Measurements from ENCODE around the gene DNAH10.

Gene DNAH10

DNA sequence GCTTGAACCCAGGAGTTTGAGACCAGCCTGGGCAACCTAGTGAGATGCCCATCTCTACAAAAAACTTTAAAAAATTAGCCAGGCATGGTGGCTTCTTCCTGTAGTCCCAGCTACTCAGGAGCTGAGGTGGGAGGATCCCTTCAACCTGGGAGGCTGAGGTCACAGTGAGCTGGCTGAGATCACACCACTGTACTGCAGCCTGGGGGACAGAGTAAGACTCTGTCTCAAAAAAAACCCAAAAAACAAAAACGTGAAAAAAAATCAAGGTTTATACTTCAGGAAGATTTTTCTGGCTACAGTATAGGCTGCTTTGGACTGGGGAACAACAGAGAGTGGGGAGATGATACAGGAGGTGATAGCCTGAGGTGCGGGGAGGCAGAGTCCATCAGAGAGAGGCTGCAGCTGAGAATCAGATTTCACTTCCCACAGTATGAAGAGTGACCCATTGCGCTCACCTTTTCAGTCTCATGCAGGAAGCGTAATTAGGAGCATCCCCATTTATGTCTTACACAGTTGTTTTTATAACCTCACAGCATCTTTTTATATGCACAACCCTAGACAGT, 28.9 kb downstream of the DNAH10 start:
- no peak for DNase-seq (ENCODE audit: low read depth, low spot score)

DNA sequence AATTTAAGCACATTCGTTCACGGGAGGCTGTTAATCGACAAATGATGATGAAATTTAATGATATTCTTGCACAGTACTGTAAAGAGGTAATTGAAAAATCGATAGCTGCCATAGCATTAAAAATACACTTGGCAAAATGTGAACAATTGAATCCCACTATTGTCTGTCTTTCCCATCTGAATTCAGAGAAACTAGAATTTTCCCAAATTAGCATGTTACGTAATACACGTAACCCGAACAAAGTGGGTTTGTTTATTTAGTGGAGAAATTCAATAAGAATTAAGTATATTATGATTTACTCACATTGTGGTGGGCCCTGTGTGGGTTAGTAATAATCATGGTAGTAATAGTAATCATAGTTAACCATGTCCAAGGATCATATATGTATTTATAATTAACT, 31.9 kb downstream of the DNAH10 start:
- no peak for DNase-seq (ENCODE audit: low read depth, low spot score)

DNA sequence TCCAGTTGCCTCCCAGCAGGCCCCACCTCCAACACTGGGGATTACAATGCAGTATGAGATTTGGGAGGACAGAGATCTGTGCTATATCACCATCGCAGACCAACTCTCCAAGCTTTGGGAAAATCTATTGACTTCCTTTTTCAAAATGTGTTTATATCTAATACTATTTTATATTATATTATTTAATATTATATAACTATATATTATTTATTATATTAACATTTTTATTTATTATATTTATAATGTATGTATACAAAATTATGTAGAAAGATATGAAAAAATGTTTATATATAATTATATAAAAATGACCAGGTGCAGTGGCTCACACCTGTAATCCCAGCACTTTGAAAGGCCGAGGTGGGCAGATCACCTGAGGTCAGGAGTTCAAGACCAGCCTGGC, 36.4 kb downstream of the DNAH10 start:
- no peak for DNase-seq (ENCODE audit: low read depth, low spot score)

DNA sequence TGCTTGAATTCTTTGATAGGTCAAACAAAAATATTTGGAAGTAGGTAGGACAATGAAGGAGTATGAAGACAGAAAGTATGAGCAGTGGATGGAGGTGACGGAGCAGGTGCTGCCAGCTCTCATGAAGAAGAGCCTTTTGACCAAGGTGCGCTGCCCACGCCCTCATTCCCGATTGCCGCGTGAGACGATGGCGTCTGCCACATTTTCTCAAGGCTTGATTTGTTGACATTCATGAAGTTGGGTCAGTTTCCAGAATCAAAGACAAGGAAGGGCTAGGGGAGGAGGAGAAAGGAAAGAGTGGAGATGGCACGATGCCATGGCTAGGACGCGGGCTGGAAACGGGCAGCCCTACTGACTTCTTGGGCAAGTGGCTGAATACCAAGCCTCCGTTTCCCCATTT, 37.1 kb downstream of the DNAH10 start:
- DNase-seq (ENCODE audit: low read depth, low spot score): no peak

DNA sequence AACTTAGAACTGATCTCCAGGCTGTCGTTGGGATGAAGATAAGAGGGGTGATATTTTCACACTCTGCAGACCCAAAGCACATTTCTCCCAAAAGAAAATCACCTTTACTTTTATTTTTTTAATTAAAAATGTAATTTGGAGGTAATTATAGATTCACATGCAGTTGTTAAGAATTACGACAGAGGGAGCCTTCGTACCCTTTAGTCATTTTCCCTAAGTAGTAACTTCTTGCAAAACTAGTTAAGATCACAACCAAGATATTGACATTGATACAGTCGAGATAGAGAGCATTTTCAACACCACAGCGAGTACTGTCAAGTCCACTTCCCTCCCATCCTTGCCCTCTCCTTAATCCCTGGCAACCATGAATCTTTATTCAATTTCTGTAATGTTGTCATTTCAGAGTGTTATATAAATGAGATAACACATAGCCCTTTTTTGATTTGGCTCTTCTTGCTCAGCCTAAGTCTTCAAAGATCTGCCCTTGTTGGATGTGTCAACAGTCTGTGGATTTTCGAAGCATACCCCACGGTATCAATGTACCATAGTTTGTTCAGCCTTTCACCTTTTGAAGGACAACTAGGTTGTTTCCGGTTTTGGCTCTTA, 39.6 kb downstream of the DNAH10 start:
- no peak for DNase-seq (ENCODE audit: low read depth, low spot score)

DNA sequence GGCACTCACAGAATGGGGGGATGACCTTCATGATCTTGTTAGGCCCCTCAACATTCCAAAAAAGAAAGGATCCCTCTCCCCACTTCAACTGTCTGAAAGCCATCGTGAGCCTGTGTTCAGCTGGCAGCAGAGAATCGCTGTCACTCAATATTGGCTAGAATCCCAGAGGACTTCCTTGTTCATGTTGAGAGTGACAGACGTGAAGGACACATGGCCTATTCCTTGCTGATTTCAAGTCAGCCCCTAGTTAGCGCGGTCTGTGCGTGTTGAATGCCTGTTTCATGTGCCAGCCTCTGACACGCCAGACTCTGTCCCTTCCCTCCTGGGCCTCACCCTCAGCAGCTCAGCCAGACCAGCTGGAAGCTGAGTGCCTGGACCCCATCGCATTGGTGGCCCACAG, 43.1 kb downstream of the DNAH10 start:
- no peak for DNase-seq (ENCODE audit: low read depth, low spot score)

DNA sequence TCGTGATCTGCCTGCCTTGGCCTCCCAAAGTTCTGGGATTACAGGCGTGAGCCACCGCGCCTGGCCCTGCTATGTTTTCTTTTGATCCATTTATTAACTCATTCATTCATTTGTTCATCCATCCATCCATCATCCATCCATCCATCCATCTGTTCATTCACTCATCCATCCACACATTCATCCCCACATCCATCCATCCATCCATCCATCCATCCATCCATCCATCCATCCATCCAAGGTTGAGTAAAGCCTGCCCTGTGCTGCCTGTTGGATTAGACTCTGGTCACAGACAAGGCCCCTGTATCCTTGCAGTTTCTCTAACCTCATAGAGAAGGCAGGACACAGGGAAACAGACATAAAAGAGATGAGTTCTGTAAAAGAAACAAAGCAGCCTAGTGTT, 44.9 kb downstream of the DNAH10 start:
- DNase-seq (ENCODE audit: low read depth, low spot score): no peak

DNA sequence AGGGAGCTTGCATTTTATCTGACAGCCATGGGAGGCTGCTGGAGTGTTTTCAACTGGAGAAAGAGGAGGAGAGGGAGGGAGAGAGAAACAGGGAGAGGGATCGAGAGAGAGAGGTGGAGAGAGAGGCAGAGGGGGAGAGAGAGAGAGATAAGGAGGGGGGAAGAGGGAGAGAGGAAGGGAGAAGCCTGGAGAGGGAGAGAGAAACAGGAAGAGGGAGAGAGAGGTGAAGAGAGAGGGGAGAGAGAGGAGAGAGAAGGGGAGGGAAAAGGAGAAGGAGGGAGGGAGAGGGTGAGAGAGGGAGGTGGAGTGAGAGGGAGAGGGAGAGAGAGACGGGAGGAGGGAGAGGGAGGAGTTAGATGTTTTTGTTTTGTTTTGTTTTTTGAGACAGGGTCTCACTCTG, 45.6 kb downstream of the DNAH10 start:
- no peak for DNase-seq (ENCODE audit: low read depth, low spot score)

DNA sequence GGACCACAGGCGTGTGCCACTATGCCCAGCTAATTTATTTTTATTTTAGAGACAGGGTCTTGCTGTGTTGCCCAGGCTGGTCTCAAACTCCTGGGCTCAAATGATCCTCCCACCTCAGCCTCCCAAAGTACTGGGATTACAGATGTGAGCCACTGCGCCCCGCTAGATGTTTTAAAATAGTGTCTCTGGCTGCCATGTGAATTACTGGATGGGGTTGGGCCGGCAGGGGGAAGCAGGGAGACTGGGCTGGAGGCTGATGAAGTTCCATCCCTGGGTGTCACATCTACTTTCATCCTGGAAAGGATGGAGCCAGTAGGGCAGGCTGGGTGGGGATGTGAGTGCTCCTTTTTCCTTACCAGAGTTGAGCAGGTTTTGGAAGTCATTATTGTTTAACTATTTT, 46.1 kb downstream of the DNAH10 start:
- no peak for DNase-seq (ENCODE audit: low read depth, low spot score)

DNA sequence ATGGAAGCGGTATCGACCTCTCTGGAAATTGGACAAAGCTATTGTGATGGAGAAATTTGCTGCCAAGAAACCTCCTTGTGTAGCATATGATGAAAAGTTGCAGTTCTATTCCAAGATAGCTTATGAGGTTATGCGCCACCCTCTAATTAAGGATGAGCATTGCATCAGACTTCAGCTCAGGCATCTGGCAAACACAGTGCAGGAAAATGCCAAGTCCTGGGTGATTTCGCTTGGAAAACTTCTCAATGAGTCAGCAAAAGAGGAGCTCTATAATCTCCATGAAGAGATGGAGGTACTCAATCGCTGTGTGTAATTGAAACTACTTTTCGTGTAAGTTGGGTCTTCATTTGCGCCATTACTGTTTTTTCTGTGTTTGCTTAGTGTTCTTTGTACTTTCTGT, 51.2 kb downstream of the DNAH10 start:
- DNase-seq (ENCODE audit: low read depth, low spot score): no peak

DNA sequence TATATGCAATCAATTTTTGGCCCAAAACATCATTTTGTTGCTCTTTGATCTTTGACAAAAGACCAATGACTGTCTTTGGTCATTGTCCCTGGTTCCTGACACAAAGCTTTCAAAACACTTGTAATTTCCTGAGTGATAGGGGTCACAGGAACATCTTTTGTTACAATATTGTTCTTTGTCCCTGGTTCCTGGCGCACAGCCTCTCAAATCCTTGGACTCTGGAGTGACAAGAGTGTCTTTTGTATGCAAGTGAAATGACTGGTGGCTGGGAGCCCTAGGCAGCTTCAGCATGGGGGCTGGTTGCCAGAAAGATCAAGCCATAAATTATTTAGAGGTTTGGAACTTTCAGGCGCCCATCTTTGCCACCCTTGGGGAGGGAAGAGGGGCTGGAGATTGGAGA, 53.9 kb downstream of the DNAH10 start:
- no peak for DNase-seq (ENCODE audit: low read depth, low spot score)

DNA sequence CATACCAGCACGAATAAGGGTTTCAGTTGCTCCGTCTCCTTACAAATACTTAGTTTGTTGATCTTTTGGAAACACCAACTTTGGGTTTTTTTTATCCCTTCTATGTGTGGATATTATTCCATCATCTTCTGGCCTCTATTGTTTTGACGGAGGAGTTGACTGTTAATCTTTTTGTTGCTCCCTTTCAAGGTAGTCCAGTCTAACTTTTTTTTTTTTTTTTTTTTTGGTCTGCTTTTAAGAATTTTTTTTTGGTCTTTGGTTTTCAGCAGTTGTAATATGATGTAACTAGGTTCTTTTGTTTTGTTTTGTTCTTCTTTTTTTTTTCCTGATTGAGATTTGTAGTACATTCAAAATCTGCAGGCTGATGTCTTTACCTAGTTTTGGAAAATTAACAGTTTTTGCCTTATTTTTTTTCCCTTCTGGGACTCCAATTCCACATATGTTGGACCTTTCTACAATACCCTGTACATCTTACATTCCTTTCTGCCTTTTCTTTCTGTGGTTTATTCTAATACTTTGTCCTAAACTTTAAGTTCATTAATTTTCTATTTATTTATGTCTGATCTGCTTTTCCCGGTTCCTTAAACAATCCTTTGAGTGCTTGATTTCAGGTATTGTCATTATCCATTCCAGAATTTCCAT, 54.9 kb downstream of the DNAH10 start:
- DNase-seq (ENCODE audit: low read depth, low spot score): no peak

DNA sequence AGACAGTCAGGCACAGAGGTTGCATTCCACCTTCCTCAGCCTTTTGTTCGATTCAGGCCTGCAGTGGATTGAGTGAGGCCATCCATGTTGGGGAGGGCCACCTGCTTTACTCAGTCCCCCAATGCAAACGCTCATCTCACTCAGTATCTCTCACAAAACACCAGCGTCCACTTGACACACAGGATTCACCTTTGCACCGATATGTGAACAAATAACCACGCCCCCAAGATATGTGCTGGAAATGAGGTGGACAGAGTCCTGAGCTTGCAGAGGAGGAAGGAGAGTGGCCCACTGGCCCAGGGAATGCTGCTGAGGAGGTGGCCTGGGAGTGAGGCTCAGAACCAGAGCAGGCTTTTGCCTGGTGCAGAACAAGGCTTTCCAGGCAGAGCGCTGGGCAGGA, 60.7 kb downstream of the DNAH10 start:
- no peak for DNase-seq (ENCODE audit: low read depth, low spot score)

DNA sequence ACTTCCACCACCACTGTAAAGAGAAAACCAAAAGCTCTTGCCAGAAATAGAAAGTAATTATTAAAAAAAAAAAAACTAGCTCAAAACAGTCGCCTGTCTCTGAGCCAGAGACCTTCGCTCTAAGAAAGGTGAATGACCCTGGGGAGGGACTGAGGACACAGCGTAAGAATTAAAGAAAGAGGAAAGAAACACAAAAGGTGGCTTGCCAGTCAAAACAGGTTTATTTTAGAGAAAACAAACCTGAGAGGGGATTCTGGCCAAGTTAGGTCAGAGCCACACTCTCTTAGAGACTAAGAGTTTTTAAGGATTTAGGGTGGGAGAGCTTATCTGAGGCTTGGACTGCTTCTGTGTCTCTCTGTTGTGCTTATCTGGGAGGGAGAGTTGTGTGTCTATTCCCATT, 66.0 kb downstream of the DNAH10 start:
- DNase-seq (ENCODE audit: low read depth, low spot score): no peak

DNA sequence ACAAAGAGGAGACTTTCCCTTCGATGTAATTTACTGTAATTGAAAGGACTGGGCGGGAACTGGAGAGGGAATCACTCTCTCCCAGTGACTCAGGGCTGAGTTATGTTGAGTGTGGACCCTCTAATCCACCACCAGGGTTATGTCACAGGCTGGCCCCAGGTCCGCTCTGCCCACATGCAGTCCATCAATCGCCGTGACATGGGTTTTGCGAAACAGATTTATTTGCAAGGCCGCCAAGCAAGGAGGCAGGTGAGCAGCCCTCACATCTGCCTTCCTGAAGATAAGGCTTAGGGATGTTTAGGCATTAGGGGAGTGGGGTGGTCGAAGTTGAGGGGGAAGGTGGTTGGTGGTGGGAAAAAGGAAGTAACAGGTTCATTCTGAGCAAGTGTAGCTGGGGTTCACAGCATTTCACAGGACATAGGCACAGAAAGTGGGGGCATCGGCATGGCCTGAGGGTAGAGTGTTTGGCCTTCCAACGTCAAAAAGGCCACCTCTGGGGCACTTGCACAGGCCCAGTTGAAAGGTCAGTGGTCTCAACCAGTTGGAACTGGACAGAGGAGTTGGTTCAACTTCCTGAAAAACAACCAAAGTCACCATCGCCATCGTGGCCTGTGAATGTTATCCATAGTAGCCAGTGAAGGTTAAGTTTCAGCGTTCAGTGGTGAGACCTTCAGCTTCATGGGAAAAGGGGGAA, 66.9 kb downstream of the DNAH10 start:
- DNase-seq (ENCODE audit: low read depth, low spot score): no peak

DNA sequence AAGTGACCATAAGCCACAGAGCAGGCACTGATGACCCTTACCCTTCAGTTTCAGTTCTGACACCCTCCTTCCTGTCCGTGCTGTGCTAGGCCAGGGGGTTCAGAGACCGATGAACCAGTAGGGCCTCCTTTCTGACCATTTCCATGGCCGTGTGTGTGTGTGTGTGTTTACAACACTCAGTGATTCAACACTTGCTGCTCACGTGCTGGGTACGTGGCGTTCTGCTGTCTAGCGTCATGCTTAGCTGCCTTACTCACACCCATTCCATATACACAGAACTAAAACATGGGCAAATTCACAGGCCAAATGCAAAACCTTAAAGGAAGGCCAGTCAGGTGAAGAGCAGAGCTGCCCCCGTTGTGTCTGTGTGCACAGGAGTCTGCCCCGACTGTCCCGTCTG, 67.5 kb downstream of the DNAH10 start:
- DNase-seq (ENCODE audit: low read depth, low spot score): no peak

DNA sequence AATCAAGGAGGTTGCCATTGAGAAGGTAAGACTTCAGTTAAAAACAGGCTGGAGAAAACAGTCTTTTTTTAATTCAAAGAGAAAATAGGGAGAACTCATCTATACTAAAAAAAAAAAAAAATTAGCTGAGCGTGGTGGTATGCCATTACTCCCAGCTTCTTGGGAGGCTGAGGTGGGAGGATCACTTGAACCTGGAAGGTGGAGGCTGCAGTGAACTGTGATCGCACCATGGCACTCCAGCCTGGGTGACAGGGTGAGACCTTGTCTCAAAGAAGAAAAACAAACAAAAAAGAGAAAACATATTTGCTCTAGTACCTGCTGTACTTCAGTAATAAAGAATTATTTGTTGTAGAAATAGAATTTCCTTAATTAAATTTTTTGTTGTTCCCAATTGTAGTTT, 68.6 kb downstream of the DNAH10 start:
- DNase-seq (ENCODE audit: low read depth, low spot score): no peak

DNA sequence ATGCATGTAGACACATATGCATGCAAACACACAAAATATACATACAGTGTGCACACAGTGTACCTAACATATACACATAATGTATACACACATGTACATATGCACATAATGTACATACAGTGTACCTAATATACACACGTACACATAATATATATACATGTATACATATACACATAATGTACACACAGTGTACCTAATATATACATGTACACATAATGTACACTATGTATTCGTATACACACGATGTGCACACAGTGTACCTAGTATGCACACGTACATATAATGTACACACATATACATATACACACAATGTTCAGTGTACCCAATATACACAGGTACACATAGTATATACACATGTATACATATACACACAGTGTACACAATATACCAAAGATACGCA, 70.0 kb downstream of the DNAH10 start:
- no peak for DNase-seq (ENCODE audit: low read depth, low spot score)

DNA sequence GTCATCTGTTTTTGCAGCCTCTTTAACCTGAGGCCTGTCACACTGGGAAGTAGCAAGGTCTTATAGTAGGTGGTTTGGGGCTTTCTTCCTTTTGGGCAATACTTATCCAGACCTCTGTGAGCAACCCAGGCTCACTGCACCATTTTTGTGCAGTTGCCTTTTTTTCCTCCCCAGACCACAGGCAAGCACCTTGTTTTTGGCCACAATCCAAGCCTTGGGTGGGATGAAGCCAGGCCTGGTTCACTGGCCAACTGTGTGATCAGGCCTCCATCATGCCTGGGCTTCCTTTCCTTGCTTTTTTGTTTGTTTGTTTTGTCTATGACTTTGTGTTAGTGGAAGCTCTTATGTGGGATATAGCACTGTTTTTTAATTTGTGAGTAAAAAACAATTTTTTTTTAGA, 71.7 kb downstream of the DNAH10 start:
- no peak for DNase-seq (ENCODE audit: low read depth, low spot score)

DNA sequence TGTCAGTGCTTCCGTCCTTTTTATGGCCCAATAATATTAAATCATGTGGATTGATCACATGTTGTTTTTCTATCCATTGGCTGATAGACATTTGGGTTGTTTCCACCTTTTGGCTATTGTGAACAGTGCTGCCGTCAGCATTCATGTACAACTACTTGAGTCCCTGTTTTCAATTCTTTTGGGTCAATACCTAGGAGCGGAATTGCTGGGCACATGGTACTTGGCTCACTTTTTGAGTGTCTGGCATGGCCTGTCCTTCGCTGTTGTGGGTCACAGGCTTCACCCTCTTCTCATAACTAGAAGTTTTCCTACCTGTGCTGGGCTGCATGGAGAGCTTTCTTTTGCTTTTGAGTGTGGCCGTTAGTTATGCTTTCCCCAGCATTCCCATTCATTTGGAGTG, 72.7 kb downstream of the DNAH10 start:
- DNase-seq (ENCODE audit: low read depth, low spot score): no peak

DNA sequence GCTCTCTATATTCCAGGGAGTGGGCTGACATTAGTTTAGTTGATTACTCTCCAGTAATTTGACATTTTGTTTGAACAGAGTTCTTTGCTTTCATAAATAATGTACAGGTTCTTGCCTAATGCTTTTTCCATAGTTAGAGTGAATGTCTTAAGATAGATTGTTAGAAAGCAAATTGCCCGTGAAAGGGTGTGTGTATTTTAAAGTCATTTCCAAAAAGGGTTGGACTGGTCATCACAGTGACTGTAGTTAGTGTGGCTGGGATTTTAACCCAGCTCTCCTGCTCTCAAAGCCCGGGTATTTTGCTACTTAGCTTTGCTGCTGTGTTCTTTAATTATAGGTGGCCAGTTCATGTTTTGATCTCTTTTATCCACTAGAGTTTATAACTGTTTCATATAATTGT, 74.2 kb downstream of the DNAH10 start:
- DNase-seq (ENCODE audit: low read depth, low spot score): no peak

DNA sequence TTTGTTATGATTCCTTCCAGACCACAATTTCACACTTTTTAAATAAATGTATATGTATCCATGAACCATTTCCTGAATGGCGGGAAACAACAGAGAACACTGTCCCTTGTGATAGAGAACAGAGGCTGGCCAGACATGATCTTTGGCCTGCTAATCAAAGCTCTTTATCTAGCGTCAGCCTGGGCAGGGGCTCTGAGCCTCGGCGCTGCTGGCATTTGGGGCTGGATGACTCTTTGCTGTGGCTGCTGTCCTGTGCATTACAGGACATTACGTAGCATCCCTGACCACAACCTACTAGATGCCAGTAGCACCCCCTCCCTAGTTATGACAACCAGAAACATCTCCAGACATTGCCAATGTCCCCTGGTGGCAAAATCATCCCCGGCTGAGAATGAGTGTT, 77.7 kb downstream of the DNAH10 start:
- DNase-seq (ENCODE audit: low read depth, low spot score): no peak

DNA sequence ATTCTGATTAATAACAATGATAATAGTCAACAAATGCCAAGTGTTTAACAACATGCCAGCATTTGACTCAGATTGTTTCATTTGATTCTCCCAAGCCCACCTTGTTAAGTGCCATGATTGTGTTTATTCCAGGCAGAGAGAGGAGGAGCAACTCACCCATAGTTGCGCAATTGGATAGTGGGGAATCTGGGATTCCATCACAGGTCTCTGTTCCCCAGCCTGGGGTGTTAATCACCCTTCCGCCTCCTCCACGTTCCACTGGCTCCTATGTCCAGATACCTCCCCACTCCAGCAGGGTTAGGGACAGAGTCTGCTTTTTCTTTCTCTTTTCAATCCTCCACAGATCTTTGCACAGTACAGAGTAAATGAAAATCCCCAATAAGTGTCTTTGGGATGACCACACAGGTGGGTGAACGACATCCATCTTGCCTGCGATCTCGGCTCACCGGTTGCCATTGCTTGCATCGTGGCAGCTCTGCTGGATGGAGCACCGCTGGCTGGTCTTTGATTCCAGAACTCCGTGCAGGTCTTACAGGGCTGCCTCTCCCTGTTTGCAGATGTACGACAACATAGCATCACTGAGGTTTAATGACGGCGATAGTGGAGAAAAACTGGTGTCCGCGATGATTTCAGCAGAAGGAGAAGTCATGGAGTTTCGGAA, 78.8 kb downstream of the DNAH10 start:
- no peak for DNase-seq (ENCODE audit: low read depth, low spot score)

All from iPS DF 19.7 (cell line).